A549 (cell line): ENCODE data around the gene PTPRD. TPM values are rescaled to one million over a fixed set of nuclear protein-coding genes. Genes with fewer than 3 reads are reported as not detected.

Experiments
- ATAC-seq, 2 experiments: fragments of 200-7000 bp in 1 of 2; fragments of >200 bp in 1 of 2; cut with Nextera tagmentation in 1 of 2; cut with Tn5 transposase in 1 of 2; 3 replicates each; pipeline versions ENCODE4 v1.8.0 to v1.9.1; 2018 to 2020; ENCODE audit warnings: mild to moderate bottlenecking in 1 of 2, moderate library complexity in 1 of 2
- CTCF ChIA-PET: fragments of 300-600 bp; sonication (Branson Sonifier 250); formaldehyde crosslinking; extraction: SDS; loops from one replicate; lab custom pipeline; 2021; ENCODE audit warnings: antibody characterized with exemption, inconsistent platforms; lab: Yijun Ruan, JAX
- POLR2A ChIA-PET: fragments of 350-600 bp; formaldehyde crosslinking; extraction: SDS; loops from one replicate; lab custom pipeline; 2021; ENCODE audit warnings: antibody characterized with exemption, inconsistent platforms; lab: Yijun Ruan, JAX
- DNase-seq, 2 experiments: peaks; one replicate each; pipeline versions ENCODE4 v3.0.0 to v3.0.0-alpha.2; 2011 to 2016; ENCODE audit warnings: low read depth in 1 of 2, low spot score in 1 of 2
- FAIRE-seq: peaks from 2 replicates; lab custom pipeline; 2011; peaks lifted over from hg19 to GRCh38; lab: Jason Lieb, UNC
- H3K27ac ChIP-seq, 2 experiments: fragments of >200 bp; sonication (Bioruptor Twin); formaldehyde crosslinking; 3 replicates each; pipeline ENCODE4 v1.5.1; 2016 to 2017
- H3K4me1 ChIP-seq: fragments of >200 bp; sonication (Bioruptor Twin); formaldehyde crosslinking; 3 replicates; pipeline ENCODE4 v1.6.1; 2016
- H3K4me2 ChIP-seq: fragments of >200 bp; sonication (Bioruptor Twin); formaldehyde crosslinking; 3 replicates; pipeline ENCODE4 v1.6.1; 2016
- H3K4me3 ChIP-seq: fragments of >200 bp; sonication (Bioruptor Twin); formaldehyde crosslinking; 3 replicates; pipeline ENCODE4 v1.5.1; 2016
- H3K9me3 ChIP-seq: fragments of >200 bp; sonication (Bioruptor Twin); formaldehyde crosslinking; 3 replicates; pipeline ENCODE4 v1.6.1; 2016
- BHLHE40 ChIP-seq: IDR thresholded peaks from 2 replicates; pipeline ENCODE4 v1.6.1; 2012; ENCODE audit warnings: low read depth, low read length, inconsistent platforms
- CBX2 ChIP-seq: fragments of 200-600 bp; sonication (generic); IDR thresholded peaks from 2 replicates; pipeline ENCODE4 v1.6.1; 2016; ENCODE audit warnings: low read depth, mild to moderate bottlenecking, borderline replicate concordance
- CBX8 ChIP-seq: fragments of 200-600 bp; sonication (generic); IDR thresholded peaks from 2 replicates; pipeline ENCODE4 v1.6.1; 2016
- CEBPB ChIP-seq, 2 experiments: fragments of >200 bp in 1 of 2; sonication (Bioruptor Twin) in 1 of 2; formaldehyde crosslinking in 1 of 2; IDR thresholded peaks; 2 replicates each; pipeline ENCODE4 v1.6.1; 2012 to 2016
- CHD2 ChIP-seq: fragments of 150-350 bp; IDR thresholded peaks from 2 replicates; pipeline ENCODE4 v1.6.1; 2014; ENCODE audit warnings: low read length; ENCODE audit not compliant: partially characterized antibody
- CHD4 ChIP-seq: fragments of 200-600 bp; sonication (generic); IDR thresholded peaks from 2 replicates; pipeline ENCODE4 v1.6.1; 2016; ENCODE audit warnings: antibody characterized with exemption, mild to moderate bottlenecking, borderline replicate concordance
- CTCF ChIP-seq: fragments of >200 bp; sonication (Bioruptor Twin); formaldehyde crosslinking; IDR thresholded peaks from 3 replicates; pipeline ENCODE4 v1.5.1; 2016
- EP300 ChIP-seq, 2 experiments: fragments of >200 bp; sonication (Bioruptor Twin); formaldehyde crosslinking; IDR thresholded peaks; 2 replicates in 1 of 2; 3 replicates in 1 of 2; pipeline ENCODE4 v1.6.1; 2016 to 2017
- GATA3 ChIP-seq: IDR thresholded peaks from 2 replicates; pipeline ENCODE4 v1.6.1; 2012; ENCODE audit warnings: borderline replicate concordance
- HDAC2 ChIP-seq: fragments of 200-600 bp; sonication (generic); IDR thresholded peaks from 2 replicates; pipeline ENCODE4 v1.6.1; 2016
- HOXA7 ChIP-seq: fragments of 250-450 bp; sonication (Bioruptor Pico); IDR thresholded peaks from 2 replicates; pipeline ENCODE4 v1.5.0; 2020; ENCODE audit warnings: mild to moderate bottlenecking, moderate library complexity
- JUNB ChIP-seq: fragments of >200 bp; sonication (Bioruptor Twin); formaldehyde crosslinking; IDR thresholded peaks from 2 replicates; pipeline ENCODE4 v1.6.1; 2016
- KDM5A ChIP-seq: fragments of 200-600 bp; sonication (generic); IDR thresholded peaks from 2 replicates; pipeline ENCODE4 v1.6.1; 2016; ENCODE audit warnings: antibody characterized with exemption, mild to moderate bottlenecking
- NPAS2 ChIP-seq: fragments of 250-450 bp; sonication (Bioruptor Pico); IDR thresholded peaks from 2 replicates; pipeline ENCODE4 v1.8.0; 2022; ENCODE audit warnings: mild to moderate bottlenecking, moderate library complexity, borderline replicate concordance
- NR3C1 ChIP-seq: fragments of >200 bp; sonication (Bioruptor Twin); formaldehyde crosslinking; IDR thresholded peaks from 3 replicates; pipeline ENCODE4 v1.6.1; 2017
- POLR2AphosphoS2 ChIP-seq: conservative IDR thresholded peaks from 2 replicates; pipeline ENCODE4 v1.6.1; 2012; ENCODE audit warnings: low read length, improper control_type of control experiment, inconsistent platforms
- RAD21 ChIP-seq, 2 experiments: fragments of >200 bp in 1 of 2; sonication (Bioruptor Twin) in 1 of 2; formaldehyde crosslinking in 1 of 2; IDR thresholded peaks in 1 of 2; conservative IDR thresholded peaks in 1 of 2; 2 replicates in 1 of 2; 3 replicates in 1 of 2; pipeline ENCODE4 v1.6.1; 2012 to 2018; ENCODE audit warnings: inconsistent platforms in 1 of 2
- RCOR1 ChIP-seq: fragments of 150-350 bp; IDR thresholded peaks from 2 replicates; pipeline ENCODE4 v1.6.1; 2014; ENCODE audit warnings: antibody characterized with exemption, low read length, low read depth
- REST ChIP-seq: fragments of 200-600 bp; sonication (generic); IDR thresholded peaks from 2 replicates; pipeline ENCODE4 v1.6.1; 2016; ENCODE audit warnings: antibody characterized with exemption, mild to moderate bottlenecking, moderate library complexity
- RFX5 ChIP-seq: fragments of 450-650 bp; IDR thresholded peaks from 2 replicates; pipeline ENCODE4 v1.7.1; 2014; ENCODE audit warnings: antibody characterized with exemption, mild to moderate bottlenecking, moderate library complexity
- SREBF2 ChIP-seq: fragments of 450-650 bp; IDR thresholded peaks from 2 replicates; pipeline ENCODE4 v1.6.1; 2014; ENCODE audit warnings: mild to moderate bottlenecking, moderate library complexity
- TFCP2L1 ChIP-seq: fragments of 250-450 bp; sonication (Bioruptor Pico); IDR thresholded peaks from 2 replicates; pipeline ENCODE4 v1.5.0; 2021; ENCODE audit warnings: mild to moderate bottlenecking
- ZC3H11A ChIP-seq: fragments of 450-650 bp; IDR thresholded peaks from 2 replicates; pipeline ENCODE4 v1.6.1; 2014; ENCODE audit warnings: antibody characterized with exemption, mild to moderate bottlenecking
- ZNF302 ChIP-seq: fragments of 250-450 bp; sonication (Bioruptor Pico); IDR thresholded peaks from 2 replicates; pipeline ENCODE4 v1.9.0; 2021; ENCODE audit warnings: inconsistent platforms, mild to moderate bottlenecking, moderate library complexity
- WGBS: methylation state at CpG from one replicate; pipeline ENCODE4 v1.1.6; 2017; ENCODE audit errors: missing lambda C conversion rate; 5-methylcytosine and 5-hydroxymethylcytosine counted together
- polyA plus RNA-seq, 4 experiments: library from polyadenylated mRNA; depleted of rRNA in 3 of 4; stranded (reverse); fragments of >200 nt; fragmentation: RNase III in 1 of 4; extraction: RNeasy Plus Mini Kit Qiagen cat#74134 plus additional on column Dnase treatment in 1 of 4; gene quantifications; 2 replicates in 3 of 4; 3 replicates in 1 of 4; pipeline ENCODE4 v1.2.3, GENCODE V29; 2011 to 2017

PTPRD gene
- polyA plus RNA-seq, 2 of the 4 experiments (the other 2 are of a cell fraction), result 0.39 to 1.3 TPM

GRCh38 chr9:10548348-10548747 lies 64.5 kb downstream of the PTPRD start:
- CTCF ChIA-PET, result interaction anchor here (0.5 kb wide), 1 partner anchor 1349 kb away, joined by 3 read pairs; no protein-coding TSS in a partner anchor
- TF ChIP-seq KDM5A, result no peak
- no peak for TF ChIP-seq HOXA7
- no peak for TF ChIP-seq RFX5
- TF ChIP-seq CHD2, result no peak
- no peak for TF ChIP-seq REST
- no peak for TF ChIP-seq NR3C1
- no peak for TF ChIP-seq POLR2AphosphoS2
- TF ChIP-seq HDAC2, result no peak
- TF ChIP-seq RCOR1, result no peak
- TF ChIP-seq BHLHE40, result no peak
- no peak for TF ChIP-seq CEBPB (IDR thresholded peaks at IDR 0.05)
- TF ChIP-seq EP300 (IDR thresholded peaks at IDR 0.05), result no peak
- no peak for TF ChIP-seq CTCF
- no peak for TF ChIP-seq CBX8
- TF ChIP-seq GATA3, result no peak
- no peak for DNase-seq
- 0 out of 3 replicates have a peak, but pooled peaks cover 4% of the 10 kb centered on the region for H3K9me3 ChIP-seq
- no peak overlapping the region for H3K4me3 ChIP-seq
- no peak for ATAC-seq
- H3K4me1 ChIP-seq, result no peaks in the 10 kb centered on the region
- H3K4me2 ChIP-seq, result no peak overlapping the region
- no peak for FAIRE-seq
- POLR2A ChIA-PET, result no interaction called here
- H3K27ac ChIP-seq, result no peak overlapping the region
- 9% methylated on average over 1 of the region's 1 CpG for WGBS

GRCh38 chr9:10538073-10538472 lies 74.7 kb downstream of the PTPRD start:
- POLR2A ChIA-PET, result no interaction called here
- Histone ChIP-seq H3K4me3 (no peak overlapping the region), H3K27ac (no peak overlapping the region), H3K4me1 (no peaks in the 10 kb centered on the region), H3K9me3 (no peaks in the 10 kb centered on the region; the same call in 2 of the 3 replicates), H3K4me2 (no peak overlapping the region)
- DNase-seq (no peak), FAIRE-seq (no peak), ATAC-seq (no peak)
- 8% methylated on average over 2 of the region's 2 CpGs for WGBS
- TF ChIP-seq CTCF (no peak), CEBPB (IDR thresholded peaks at IDR 0.05) (no peak), CHD4 (no peak), ZC3H11A (peak; percentile 42)
- CTCF ChIA-PET, result no interaction called here

- POLR2A ChIA-PET, result no interaction called here
- ATAC-seq (no peak), DNase-seq (no peak), FAIRE-seq (no peak)
- no peak overlapping the region for H3K4me2 ChIP-seq
- 0% methylated on average over 1 of the region's 1 CpG for WGBS
- H3K4me3 ChIP-seq, result no peak overlapping the region
- no peaks in the 10 kb centered on the region; the same call in 2 of the 3 replicates for H3K9me3 ChIP-seq
- CTCF ChIA-PET, result no interaction called here
- no peak overlapping the region for H3K27ac ChIP-seq
- TF ChIP-seq REST, result no peak
- no peak for TF ChIP-seq TFCP2L1 (CRISPR knock-in tag)
- TF ChIP-seq ZNF302 (CRISPR knock-in tag), result no peak
- no peak for TF ChIP-seq SREBF2
- TF ChIP-seq RAD21 (conservative IDR thresholded peaks at IDR 0.05 in 1 of 2, IDR thresholded peaks at IDR 0.05 in 1 of 2), result no peak
- TF ChIP-seq JUNB, result no peak
- no peak for TF ChIP-seq CBX2
- TF ChIP-seq NPAS2 (CRISPR knock-in tag), result no peak
- no peaks in the 10 kb centered on the region for H3K4me1 ChIP-seq
These were observed 78.0 kb downstream of the PTPRD start for GRCh38 chr9:10534850-10535249.
